GM23338 (cell line): ENCODE results near the gene CRADD. TPM values are rescaled to one million over a fixed set of nuclear protein-coding genes. Genes with fewer than 3 reads are reported as not detected.

Experiments
- CTCF ChIP-seq, 2 experiments: fragments of 200-600 bp in 1 of 2; sonication (generic) in 1 of 2; conservative IDR thresholded peaks; 2 replicates each; pipeline versions ENCODE4 v1.5.1 to v1.6.1; 2016 to 2017; ENCODE audit warnings: antibody characterized with exemption in 2 of 2, low read depth in 2 of 2, mild to moderate bottlenecking in 2 of 2, moderate library complexity in 1 of 2
- EZH2 ChIP-seq: fragments of 200-600 bp; sonication (generic); IDR thresholded peaks from one replicate; pipeline ENCODE4 v1.8.0; 2017; ENCODE audit warnings: antibody characterized with exemption, mild to moderate bottlenecking, low read depth; ENCODE audit not compliant: unreplicated experiment
- EZH2phosphoT487 ChIP-seq: fragments of 200-600 bp; sonication (generic); IDR thresholded peaks from one replicate; pipeline ENCODE4 v1.8.1; 2018; ENCODE audit warnings: antibody characterized with exemption; ENCODE audit not compliant: unreplicated experiment
- JUNB ChIP-seq: IDR thresholded peaks from one replicate; pipeline ENCODE4 v1.6.1; 2016; ENCODE audit warnings: antibody characterized with exemption; ENCODE audit not compliant: unreplicated experiment
- REST ChIP-seq: IDR thresholded peaks from one replicate; pipeline ENCODE4 v1.6.1; 2018; ENCODE audit warnings: antibody characterized with exemption; ENCODE audit not compliant: unreplicated experiment
- STAT1 ChIP-seq: IDR thresholded peaks from one replicate; pipeline ENCODE4 v1.6.1; 2016; ENCODE audit warnings: antibody characterized with exemption; ENCODE audit not compliant: unreplicated experiment
- ZNF114 ChIP-seq: fragments of 250-450 bp; sonication (Bioruptor Pico); IDR thresholded peaks from 2 replicates; pipeline ENCODE4 v1.5.0; 2020; ENCODE audit warnings: mild to moderate bottlenecking, moderate library complexity
- ZNF331 ChIP-seq: fragments of 250-450 bp; sonication (Bioruptor Pico); IDR thresholded peaks from 2 replicates; pipeline ENCODE4 v1.5.0; 2020; ENCODE audit warnings: low read depth, mild to moderate bottlenecking, moderate library complexity
- ZNF462 ChIP-seq: fragments of 250-450 bp; sonication (Bioruptor Pico); IDR thresholded peaks from 2 replicates; pipeline ENCODE4 v1.5.0; 2020; ENCODE audit warnings: mild to moderate bottlenecking, moderate library complexity
- polyA plus RNA-seq: library from polyadenylated mRNA; unstranded; fragments of >200 nt; fragmentation: Nextera tagmentation; extraction: Ambion mirVana; gene quantifications from 2 replicates; pipeline ENCODE4 v1.2.1, GENCODE V29; 2016
- total RNA-seq: library from RNA; depleted of rRNA; stranded (reverse); fragments of >200 nt; shearing (Covaris generic); gene quantifications from 2 replicates; pipeline ENCODE4 v1.2.3, GENCODE V29; 2014

Gene CRADD
- total and polyA plus RNA-seq, 2 experiments from 2014 or later: 6.3 to 27.9 TPM

- TF ChIP-seq ZNF462 (CRISPR knock-in tag) (no peak), REST (no peak), STAT1 (no peak), JUNB (no peak), ZNF331 (CRISPR knock-in tag) (no peak), EZH2 (no peak), EZH2phosphoT487 (no peak), CTCF (conservative IDR thresholded peaks at IDR 0.05; ENCODE audit: low read depth in 2 of 2) (no peak), ZNF114 (CRISPR knock-in tag) (no peak)
These were observed 12.5 kb upstream of the CRADD start (continued) for GRCh38 chr12:93664573-93665138.
